ENCODE measurements around the gene KCTD7. TPM values are rescaled to one million over a fixed set of nuclear protein-coding genes. Genes with fewer than 3 reads are reported as not detected.
"Not testable (repeated sequence)": the region's sequence is repeated elsewhere in the genome, so short reads cannot be mapped to it uniquely, and the experiment has no call there.

The KCTD7 gene
- total RNA-seq = 10 to 100 TPM; 10.2 to 25.0 (median 15.8) TPM
- polyA plus RNA-seq = 10 to 100 TPM in 1 of 3 donors, 1 to 10 TPM in 2; 4.9 to 17.9 (median 6.0) TPM
- long read RNA-seq, donor 1, full-length matches to known transcripts = 2 of 2 reads
- long read RNA-seq, donor 1, partial matches to known transcripts = 0 of 2 reads
- long read RNA-seq, donor 1, other reads (novel, unspliced or antisense) = 0 of 2 reads
- long read RNA-seq, donor 2, full-length matches to known transcripts = 3 of 3 reads
- long read RNA-seq, donor 2, partial matches to known transcripts = 0 of 3 reads
- long read RNA-seq, donor 2, other reads (novel, unspliced or antisense) = 0 of 3 reads
- long read RNA-seq, donor 3, full-length matches to known transcripts = 3 of 12 reads
- long read RNA-seq, donor 3, partial matches to known transcripts = 9 of 12 reads
- long read RNA-seq, donor 3, other reads (novel, unspliced or antisense) = 0 of 12 reads
- long read RNA-seq, donor 4, full-length matches to known transcripts = 5 of 5 reads
- long read RNA-seq, donor 4, partial matches to known transcripts = 0 of 5 reads
- long read RNA-seq, donor 4, other reads (novel, unspliced or antisense) = 0 of 5 reads
- long read RNA-seq, donor 5, full-length matches to known transcripts = 4 of 5 reads
- long read RNA-seq, donor 5, partial matches to known transcripts = 1 of 5 reads
- long read RNA-seq, donor 5, other reads (novel, unspliced or antisense) = 0 of 5 reads
- long read RNA-seq, donor 6, full-length matches to known transcripts = 1 of 1 reads
- long read RNA-seq, donor 6, partial matches to known transcripts = 0 of 1 reads
- long read RNA-seq, donor 6, other reads (novel, unspliced or antisense) = 0 of 1 reads
- long read RNA-seq, donor 7, full-length matches to known transcripts = 3 of 3 reads
- long read RNA-seq, donor 7, partial matches to known transcripts = 0 of 3 reads
- long read RNA-seq, donor 7, other reads (novel, unspliced or antisense) = 0 of 3 reads
- long read RNA-seq, donor 8, full-length matches to known transcripts = 2 of 10 reads
- long read RNA-seq, donor 8, partial matches to known transcripts = 0 of 10 reads
- long read RNA-seq, donor 8, other reads (novel, unspliced or antisense) = 8 of 10 reads
- long read RNA-seq, donor 9, full-length matches to known transcripts = 2 of 8 reads
- long read RNA-seq, donor 9, partial matches to known transcripts = 6 of 8 reads
- long read RNA-seq, donor 9, other reads (novel, unspliced or antisense) = 0 of 8 reads
- long read RNA-seq, donor 10, full-length matches to known transcripts = 3 of 3 reads
- long read RNA-seq, donor 10, partial matches to known transcripts = 0 of 3 reads
- long read RNA-seq, donor 10, other reads (novel, unspliced or antisense) = 0 of 3 reads

- H3K27me3 ChIP-seq = no peaks in the 10 kb centered on the region
- peak; percentile 98 to 99 (median 99) for DNase-seq
- peak within 1 kb of the TSS; percentile 79 to 99 (median 95) for H3K27ac ChIP-seq
- peaks cover 4 to 28% of the 10 kb centered on the region in 2 donors for H3K4me1 ChIP-seq (replicated peaks in 1 of 2)
- no peaks in the 10 kb centered on the region for H3K9me3 ChIP-seq (replicated peaks in 1 of 3)
- intact Hi-C loops (cut with DNase I) = no loop called here
- H3K4me3 ChIP-seq = peak within 1 kb of the TSS in 3 of 4 donors; percentile 76 to 88 (median 79)
- WGBS, 4 donors = 0% methylated on average over 74 to 92 of the region's 93 CpGs; no CpG with 5 or more reads in 2 of the 4 donors
- peaks cover 0 to 4% of the 10 kb centered on the region in 2 donors for H3K36me3 ChIP-seq (replicated peaks in 1 of 2)
- TF ChIP-seq, protein P1, sequence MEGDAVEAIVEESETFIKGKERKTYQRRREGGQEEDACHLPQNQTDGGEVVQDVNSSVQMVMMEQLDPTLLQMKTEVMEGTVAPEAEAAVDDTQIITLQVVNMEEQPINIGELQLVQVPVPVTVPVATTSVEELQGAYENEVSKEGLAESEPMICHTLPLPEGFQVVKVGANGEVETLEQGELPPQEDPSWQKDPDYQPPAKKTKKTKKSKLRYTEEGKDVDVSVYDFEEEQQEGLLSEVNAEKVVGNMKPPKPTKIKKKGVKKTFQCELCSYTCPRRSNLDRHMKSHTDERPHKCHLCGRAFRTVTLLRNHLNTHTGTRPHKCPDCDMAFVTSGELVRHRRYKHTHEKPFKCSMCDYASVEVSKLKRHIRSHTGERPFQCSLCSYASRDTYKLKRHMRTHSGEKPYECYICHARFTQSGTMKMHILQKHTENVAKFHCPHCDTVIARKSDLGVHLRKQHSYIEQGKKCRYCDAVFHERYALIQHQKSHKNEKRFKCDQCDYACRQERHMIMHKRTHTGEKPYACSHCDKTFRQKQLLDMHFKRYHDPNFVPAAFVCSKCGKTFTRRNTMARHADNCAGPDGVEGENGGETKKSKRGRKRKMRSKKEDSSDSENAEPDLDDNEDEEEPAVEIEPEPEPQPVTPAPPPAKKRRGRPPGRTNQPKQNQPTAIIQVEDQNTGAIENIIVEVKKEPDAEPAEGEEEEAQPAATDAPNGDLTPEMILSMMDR (IDR thresholded peaks at IDR 0.05) = no peak
- peak; percentile 96 to 98 for TF ChIP-seq POLR2A (IDR thresholded peaks at IDR 0.05)
Measured at GRCh38 chr7:66628361-66629221, at the start of gene KCTD7. Gene KCTD7 (plus strand): TSS chr7:66628881. CDS start chr7:66629065, 184 bp downstream.

GRCh38 chr7:66580380-66580779 lies 48.3 kb upstream of the KCTD7 start:
- DNase-seq; H3K27ac ChIP-seq; H3K27me3 ChIP-seq; H3K9me3 ChIP-seq (replicated peaks in 1 of 3); H3K4me3 ChIP-seq; intact Hi-C loops (cut with DNase I): not testable (repeated sequence)
- Histone ChIP-seq H3K4me1 (replicated peaks in 1 of 2) (peaks cover 0 to 12% of the 10 kb centered on the region in 2 donors), H3K36me3 (replicated peaks in 1 of 2) (peaks cover 0 to 13% of the 10 kb centered on the region in 2 donors)
- WGBS, 4 donors = 90 to 94% (median 91%) methylated on average over 1 of the region's 1 CpG

GRCh38 chr7:66582816-66583489 lies 45.7 kb upstream of the KCTD7 start:
- H3K9me3 ChIP-seq (replicated peaks in 1 of 3); DNase-seq; H3K27me3 ChIP-seq; intact Hi-C loops (cut with DNase I); H3K27ac ChIP-seq; H3K4me3 ChIP-seq: not testable (repeated sequence)
- Histone ChIP-seq H3K36me3 (replicated peaks in 1 of 2) (peaks cover 0 to 13% of the 10 kb centered on the region in 2 donors), H3K4me1 (replicated peaks in 1 of 2) (peaks cover 0 to 18% of the 10 kb centered on the region in 2 donors)
- WGBS, 4 donors = 70 to 91% (median 86%) methylated on average over 4 of the region's 4 CpGs

DNA sequence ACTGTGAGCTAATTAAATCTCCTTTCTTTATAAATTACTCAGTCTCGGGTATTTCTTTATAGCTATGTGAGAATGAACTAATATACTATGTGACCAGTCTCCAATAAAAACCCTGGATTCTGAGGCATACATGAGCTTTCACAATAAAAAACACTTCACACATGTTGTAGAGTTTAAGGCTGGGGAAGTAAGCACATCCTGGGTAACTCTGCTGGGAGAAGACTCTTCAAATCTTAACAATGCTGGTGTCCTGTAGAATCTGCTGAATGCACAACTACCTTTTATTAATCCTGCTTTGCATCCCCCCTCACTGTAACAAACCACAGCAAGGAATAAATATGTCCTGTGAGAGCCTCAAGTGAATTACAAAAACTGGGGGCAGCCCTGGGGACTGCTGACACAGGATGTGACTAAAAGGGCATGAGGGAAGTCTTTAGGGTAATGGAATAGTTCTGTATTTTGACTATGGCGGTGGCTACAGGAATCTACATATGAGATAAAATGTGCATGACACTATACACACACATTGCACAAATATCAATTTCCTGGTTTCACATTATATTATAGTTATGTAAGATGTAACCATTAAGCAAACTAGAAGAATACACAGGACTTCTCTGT lies 45.1 kb upstream of the KCTD7 start:
- Histone ChIP-seq H3K4me1 (replicated peaks in 1 of 2) (peaks cover 0 to 18% of the 10 kb centered on the region in 2 donors), H3K27ac (no peak overlapping the region), H3K4me3 (no peak overlapping the region), H3K9me3 (replicated peaks in 1 of 3) (no peaks in the 10 kb centered on the region), H3K36me3 (replicated peaks in 1 of 2) (peaks cover 0 to 13% of the 10 kb centered on the region in 2 donors), H3K27me3 (no peaks in the 10 kb centered on the region)
- no peak for DNase-seq
- TF ChIP-seq, protein P1 (IDR thresholded peaks at IDR 0.05) = no peak
- TF ChIP-seq POLR2A (IDR thresholded peaks at IDR 0.05) = no peak
- intact Hi-C loops (cut with DNase I) = no loop called here
- 85 to 94% (median 90%) methylated on average over 2 of the region's 2 CpGs for WGBS, 4 donors

Data from adrenal gland (tissue), 19 donors.